ENCODE results near the gene SP3. TPM values are rescaled to one million over a fixed set of nuclear protein-coding genes. Genes with fewer than 3 reads are reported as not detected.

Gene SP3
- total RNA-seq, 5 donors from 2014 or later (not counting 1 experiment from before 2014, with no cell fraction given), result 107 to 150 (median 123) TPM

DNA sequence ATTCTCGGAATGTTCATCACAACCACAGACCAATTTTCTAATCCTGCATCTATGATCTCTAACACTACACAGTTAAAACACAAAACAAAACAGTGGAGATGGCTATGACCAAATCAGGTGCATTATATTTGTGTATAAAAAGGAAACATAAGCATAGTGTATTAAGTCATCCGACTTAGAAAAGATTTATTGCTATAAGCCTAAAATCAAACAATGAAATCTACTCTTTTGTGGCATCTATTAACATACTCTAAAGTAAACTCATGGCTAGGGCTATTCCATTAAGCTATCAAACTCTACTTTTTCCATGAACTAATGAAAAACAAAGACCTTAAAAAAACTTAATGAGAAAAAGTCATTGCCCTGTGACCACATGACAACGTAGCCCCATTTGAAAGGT lies 8.7 kb downstream of the SP3 start:
- H3K4me3 ChIP-seq (ENCODE audit: control insufficient read depth in 1 of 2, extremely low read depth in 1 of 2, low read length in 1 of 2), result no peak overlapping the region
- DNase-seq, result no peak
- Mint-ChIP-seq H3K4me1 (peaks cover 88 to 94% (median 92%) of the 10 kb centered on the region in 3 donors), H3K36me3 (peaks cover 62% of the 10 kb centered on the region), H3K4me3 (peak overlapping the region; percentile 51 to 52 (median 51)), H3K9me3 (peaks cover 0 to 3% (median 0%) of the 10 kb centered on the region in 3 donors), H3K27ac (peak overlapping the region in 1 of 2 donors; percentile 31), H3K27me3 (no peaks in the 10 kb centered on the region)
- H3K9me3 ChIP-seq, result no peaks in the 10 kb centered on the region
- H3K27me3 ChIP-seq (replicated peaks in 1 of 2; ENCODE audit: control insufficient read depth in 2 of 2, extremely low read depth in 1 of 2, insufficient read depth in 2 of 2, low read length in 1 of 2), result no peaks in the 10 kb centered on the region
- peaks cover 4 to 31% of the 10 kb centered on the region in 2 donors for H3K36me3 ChIP-seq (ENCODE audit: control insufficient read depth in 2 of 2, extremely low read depth in 1 of 2, insufficient read depth in 1 of 2, low read length in 1 of 2)
- POLR2A ChIA-PET, result interaction anchor here (0.9 to 1.5 kb wide), 2 partner anchors 12 to 28 kb away, joined by 3 read pairs; no protein-coding TSS in a partner anchor
- WGBS (ENCODE audit: insufficient coverage), result 60% methylated on average over 1 of the region's 3 CpGs
- no peak overlapping the region for H3K27ac ChIP-seq (ENCODE audit: low read length)
- H3K4me1 ChIP-seq (ENCODE audit: control insufficient read depth in 1 of 2, extremely low read depth in 1 of 2, insufficient read depth in 2 of 2, low read length in 2 of 2), result peaks cover 26 to 52% of the 10 kb centered on the region in 2 experiments
- CTCF ChIA-PET, result no interaction called here
- no peak for ATAC-seq (replicated peaks in 1 of 4)

DNA sequence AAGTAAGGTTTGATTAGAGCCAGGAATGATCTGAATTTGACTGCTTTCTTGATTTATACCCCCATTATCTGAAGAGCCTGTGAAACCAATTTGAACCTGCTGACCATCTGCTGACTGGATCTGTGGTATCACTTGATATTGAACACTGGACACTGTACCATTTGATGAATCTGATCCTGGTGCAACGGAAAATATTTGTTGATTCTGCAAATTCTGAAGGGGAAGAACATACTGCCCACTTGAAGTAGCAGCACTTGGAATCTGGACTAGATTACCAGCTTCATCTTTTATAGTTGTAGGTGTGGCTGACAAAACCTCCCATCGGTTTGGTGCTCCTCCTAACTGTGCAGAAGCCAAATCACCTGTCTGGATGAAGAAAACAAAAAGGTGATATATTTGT lies 9.3 kb downstream of the SP3 start:
- peaks cover 91 to 94% (median 94%) of the 10 kb centered on the region in 3 donors for H3K4me1 Mint-ChIP-seq
- no peaks in the 10 kb centered on the region for H3K9me3 ChIP-seq
- H3K27me3 ChIP-seq (replicated peaks in 1 of 2; ENCODE audit: control insufficient read depth in 2 of 2, extremely low read depth in 1 of 2, insufficient read depth in 2 of 2, low read length in 1 of 2), result no peaks in the 10 kb centered on the region
- ATAC-seq (replicated peaks in 1 of 4) (no peak), DNase-seq (no peak)
- H3K36me3 Mint-ChIP-seq, result peaks cover 58% of the 10 kb centered on the region
- H3K4me3 ChIP-seq (ENCODE audit: control insufficient read depth in 1 of 2, extremely low read depth in 1 of 2, low read length in 1 of 2), result no peak overlapping the region
- peaks cover 0 to 31% of the 10 kb centered on the region in 2 donors for H3K36me3 ChIP-seq (ENCODE audit: control insufficient read depth in 2 of 2, extremely low read depth in 1 of 2, insufficient read depth in 1 of 2, low read length in 1 of 2)
- peak overlapping the region in 1 of 2 donors; percentile 31 for H3K27ac Mint-ChIP-seq
- no peaks in the 10 kb centered on the region for H3K27me3 Mint-ChIP-seq
- peak overlapping the region in 2 of 3 donors; percentile 51 to 52 for H3K4me3 Mint-ChIP-seq
- WGBS (ENCODE audit: insufficient coverage), result 100% methylated on average over 1 of the region's 2 CpGs
- peaks cover 26 to 48% of the 10 kb centered on the region in 2 experiments for H3K4me1 ChIP-seq (ENCODE audit: control insufficient read depth in 1 of 2, extremely low read depth in 1 of 2, insufficient read depth in 2 of 2, low read length in 2 of 2)
- ChIA-PET POLR2A (interaction anchor here in 1 of 2 donors (1.5 kb wide), 1 partner anchor 11 kb away, joined by 3 read pairs; no protein-coding TSS in a partner anchor), CTCF (no interaction called here)
- H3K9me3 Mint-ChIP-seq, result no peaks in the 10 kb centered on the region
- H3K27ac ChIP-seq (ENCODE audit: low read length), result no peak overlapping the region

DNA sequence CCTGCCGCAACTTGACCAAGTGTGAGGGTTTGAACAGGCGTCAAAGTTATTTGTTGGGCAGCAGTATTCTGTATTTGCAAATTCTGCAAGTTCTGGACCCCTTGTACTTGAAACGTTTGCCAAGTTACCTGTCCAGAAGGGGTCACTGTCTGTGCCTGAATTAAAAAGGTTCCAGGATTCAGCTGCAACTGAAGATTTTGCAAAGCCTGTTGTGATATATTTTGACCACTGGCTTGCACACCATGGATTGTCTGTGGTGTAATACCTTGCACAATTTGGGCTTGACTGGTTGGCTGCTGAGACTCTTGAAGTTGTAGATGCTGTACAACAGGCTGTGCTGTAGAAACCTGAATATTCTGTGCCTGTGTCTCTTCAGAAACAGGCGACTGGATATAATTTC lies 10.2 kb downstream of the SP3 start:
- ATAC-seq (replicated peaks in 1 of 4) (peak in 1 of 4 experiments; percentile 22), DNase-seq (peak in 1 of 35 experiments; percentile 35)
- Mint-ChIP-seq H3K4me3 (peak overlapping the region in 2 of 3 donors; percentile 25 to 52), H3K27me3 (no peaks in the 10 kb centered on the region), H3K4me1 (peaks cover 93 to 96% (median 96%) of the 10 kb centered on the region in 3 donors), H3K36me3 (peaks cover 53% of the 10 kb centered on the region), H3K9me3 (no peaks in the 10 kb centered on the region), H3K27ac (no peak overlapping the region)
- CTCF ChIA-PET, result no interaction called here
- Histone ChIP-seq H3K36me3 (ENCODE audit: control insufficient read depth in 2 of 2, extremely low read depth in 1 of 2, insufficient read depth in 1 of 2, low read length in 1 of 2) (peaks cover 0 to 31% of the 10 kb centered on the region in 2 donors), H3K4me1 (ENCODE audit: control insufficient read depth in 1 of 2, extremely low read depth in 1 of 2, insufficient read depth in 2 of 2, low read length in 2 of 2) (peaks cover 24 to 45% of the 10 kb centered on the region in 2 experiments), H3K27ac (ENCODE audit: low read length) (no peak overlapping the region), H3K27me3 (replicated peaks in 1 of 2; ENCODE audit: control insufficient read depth in 2 of 2, extremely low read depth in 1 of 2, insufficient read depth in 2 of 2, low read length in 1 of 2) (no peaks in the 10 kb centered on the region), H3K9me3 (no peaks in the 10 kb centered on the region), H3K4me3 (ENCODE audit: control insufficient read depth in 1 of 2, extremely low read depth in 1 of 2, low read length in 1 of 2) (no peak overlapping the region)
- 73% methylated on average over 3 of the region's 4 CpGs for WGBS (ENCODE audit: insufficient coverage)
- POLR2A ChIA-PET, result no interaction called here

DNA sequence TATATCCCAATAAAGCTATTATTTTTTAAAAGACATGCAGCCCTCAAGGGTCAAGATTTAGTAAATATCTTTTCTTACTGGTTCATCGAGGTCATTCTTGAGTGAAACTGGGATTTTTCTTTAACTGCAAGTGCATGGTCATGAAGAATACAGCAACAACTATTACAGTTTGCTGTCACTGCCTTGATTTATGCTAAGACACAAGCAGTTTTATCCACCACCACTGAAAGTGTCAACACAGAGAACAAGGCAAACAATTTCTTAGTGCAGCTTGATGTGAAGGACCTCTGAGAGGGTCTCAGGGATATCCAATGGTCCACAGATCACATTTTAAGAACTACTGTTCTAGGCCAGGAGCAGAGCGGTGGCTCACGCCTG lies 12.1 kb downstream of the SP3 start:
- POLR2A ChIA-PET, result no interaction called here
- no peaks in the 10 kb centered on the region for H3K9me3 ChIP-seq
- 100% methylated on average over 2 of the region's 3 CpGs for WGBS (ENCODE audit: insufficient coverage)
- H3K9me3 Mint-ChIP-seq, result no peaks in the 10 kb centered on the region
- CTCF ChIA-PET, result no interaction called here
- no peak for DNase-seq
- peaks cover 0 to 31% of the 10 kb centered on the region in 2 donors for H3K36me3 ChIP-seq (ENCODE audit: control insufficient read depth in 2 of 2, extremely low read depth in 1 of 2, insufficient read depth in 1 of 2, low read length in 1 of 2)
- no peaks in the 10 kb centered on the region for H3K27me3 Mint-ChIP-seq
- H3K27ac ChIP-seq (ENCODE audit: low read length), result no peak overlapping the region
- H3K27me3 ChIP-seq (replicated peaks in 1 of 2; ENCODE audit: control insufficient read depth in 2 of 2, extremely low read depth in 1 of 2, insufficient read depth in 2 of 2, low read length in 1 of 2), result no peaks in the 10 kb centered on the region
- peak overlapping the region; percentile 28 to 53 (median 52) for H3K4me3 Mint-ChIP-seq
- H3K4me1 ChIP-seq (ENCODE audit: control insufficient read depth in 1 of 2, extremely low read depth in 1 of 2, insufficient read depth in 2 of 2, low read length in 2 of 2), result peaks cover 15 to 40% of the 10 kb centered on the region in 2 experiments
- no peak for ATAC-seq (replicated peaks in 1 of 4)
- H3K27ac Mint-ChIP-seq, result no peak overlapping the region
- peaks cover 91 to 96% (median 96%) of the 10 kb centered on the region in 3 donors for H3K4me1 Mint-ChIP-seq
- H3K4me3 ChIP-seq (ENCODE audit: control insufficient read depth in 1 of 2, extremely low read depth in 1 of 2, low read length in 1 of 2), result no peak overlapping the region
- peaks cover 52% of the 10 kb centered on the region for H3K36me3 Mint-ChIP-seq

DNA sequence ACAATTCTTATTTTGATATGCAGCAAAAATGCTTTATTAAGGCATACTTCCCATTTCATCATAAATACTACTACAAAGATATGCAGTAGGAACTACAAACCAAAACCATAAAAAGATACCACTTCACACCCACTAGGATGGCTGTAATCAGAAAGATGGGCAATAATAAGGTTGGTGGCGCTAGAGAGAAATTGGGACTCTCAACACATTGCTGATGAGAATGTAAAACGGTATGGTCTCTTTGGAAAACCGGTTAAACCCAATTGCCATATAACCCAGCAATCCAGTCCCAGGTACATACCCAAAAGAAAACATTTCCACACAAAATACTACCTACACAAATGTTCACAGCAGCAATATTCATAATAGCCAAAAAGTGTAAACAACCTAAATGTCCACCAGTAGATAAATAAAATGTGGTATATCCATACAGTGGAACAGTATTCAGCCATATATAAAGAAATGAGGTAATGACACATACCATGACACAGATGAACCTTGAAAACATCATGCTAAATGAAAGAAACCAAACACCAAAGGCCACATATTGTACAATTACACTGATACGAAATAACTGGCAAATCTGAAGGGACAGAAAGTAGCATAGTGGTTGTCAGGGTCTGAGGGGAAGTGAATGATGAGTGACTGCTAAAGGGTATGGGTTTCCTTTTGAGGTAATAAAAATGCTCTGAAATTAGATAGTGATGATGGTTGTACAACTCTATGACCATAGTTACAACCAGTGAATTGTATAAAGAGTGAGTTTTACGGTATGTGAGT lies 12.7 kb downstream of the SP3 start:
- Histone ChIP-seq H3K4me3 (ENCODE audit: control insufficient read depth in 1 of 2, extremely low read depth in 1 of 2, low read length in 1 of 2) (no peak overlapping the region), H3K27ac (ENCODE audit: low read length) (no peak overlapping the region), H3K4me1 (ENCODE audit: control insufficient read depth in 1 of 2, extremely low read depth in 1 of 2, insufficient read depth in 2 of 2, low read length in 2 of 2) (peaks cover 15 to 34% of the 10 kb centered on the region in 2 experiments), H3K27me3 (replicated peaks in 1 of 2; ENCODE audit: control insufficient read depth in 2 of 2, extremely low read depth in 1 of 2, insufficient read depth in 2 of 2, low read length in 1 of 2) (no peaks in the 10 kb centered on the region), H3K36me3 (ENCODE audit: control insufficient read depth in 2 of 2, extremely low read depth in 1 of 2, insufficient read depth in 1 of 2, low read length in 1 of 2) (peaks cover 0 to 31% of the 10 kb centered on the region in 2 donors), H3K9me3 (no peaks in the 10 kb centered on the region)
- Mint-ChIP-seq H3K27me3 (no peaks in the 10 kb centered on the region), H3K4me1 (peaks cover 93 to 99% (median 96%) of the 10 kb centered on the region in 3 donors), H3K9me3 (no peaks in the 10 kb centered on the region), H3K36me3 (peaks cover 55% of the 10 kb centered on the region), H3K4me3 (peak overlapping the region; percentile 28 to 53 (median 52)), H3K27ac (peak overlapping the region in 1 of 2 donors; percentile 8)
- DNase-seq (no peak), ATAC-seq (replicated peaks in 1 of 4) (no peak)
- ChIA-PET POLR2A (interaction anchor here in 1 of 2 donors (0.6 kb wide), 1 partner anchor 83 kb away, joined by 4 read pairs; no protein-coding TSS in a partner anchor), CTCF (no interaction called here)
- no CpG with 5 or more reads among the region's 5 CpGs for WGBS (ENCODE audit: insufficient coverage)

DNA sequence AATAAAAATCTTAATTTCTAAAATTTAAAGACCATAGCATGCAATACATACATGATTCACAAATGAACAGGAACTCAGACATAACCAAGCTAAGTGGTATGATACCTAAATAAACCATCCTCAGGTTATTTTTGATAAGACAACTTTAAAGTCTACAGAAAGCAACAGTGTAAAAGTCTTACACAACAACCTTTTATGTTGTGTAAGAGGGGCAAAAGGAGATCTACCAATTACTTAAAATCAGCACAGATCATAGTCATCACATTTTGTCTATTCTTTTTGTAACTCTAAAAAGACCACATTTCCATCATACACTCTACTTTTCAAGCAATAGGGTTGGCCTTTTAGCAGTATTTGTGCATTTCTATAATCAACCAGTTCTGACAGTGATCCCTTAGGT lies 16.3 kb downstream of the SP3 start:
- Mint-ChIP-seq H3K27me3 (no peaks in the 10 kb centered on the region), H3K27ac (no peak overlapping the region), H3K4me3 (peak overlapping the region in 1 of 3 donors; percentile 29), H3K36me3 (peaks cover 39% of the 10 kb centered on the region), H3K4me1 (peaks cover 88 to 94% (median 91%) of the 10 kb centered on the region in 3 donors), H3K9me3 (no peaks in the 10 kb centered on the region)
- ATAC-seq (replicated peaks in 1 of 4) (no peak), DNase-seq (no peak)
- Histone ChIP-seq H3K4me3 (ENCODE audit: control insufficient read depth in 1 of 2, extremely low read depth in 1 of 2, low read length in 1 of 2) (no peak overlapping the region), H3K27me3 (replicated peaks in 1 of 2; ENCODE audit: control insufficient read depth in 2 of 2, extremely low read depth in 1 of 2, insufficient read depth in 2 of 2, low read length in 1 of 2) (no peaks in the 10 kb centered on the region), H3K9me3 (no peaks in the 10 kb centered on the region), H3K27ac (ENCODE audit: low read length) (no peak overlapping the region), H3K36me3 (ENCODE audit: control insufficient read depth in 2 of 2, extremely low read depth in 1 of 2, insufficient read depth in 1 of 2, low read length in 1 of 2) (peaks cover 0 to 13% of the 10 kb centered on the region in 2 donors), H3K4me1 (ENCODE audit: control insufficient read depth in 1 of 2, extremely low read depth in 1 of 2, insufficient read depth in 2 of 2, low read length in 2 of 2) (peaks cover 21 to 22% of the 10 kb centered on the region in 2 experiments)
- ChIA-PET CTCF (no interaction called here), POLR2A (no interaction called here)

Measured in T-cell (primary cell).